ENCODE data around the gene DNAJC30. TPM values are rescaled to one million over a fixed set of nuclear protein-coding genes. Genes with fewer than 3 reads are reported as not detected.

Gene DNAJC30
- polyA plus RNA-seq, 3 donors: 5.3 to 12.3 (median 7.4) TPM

DNA sequence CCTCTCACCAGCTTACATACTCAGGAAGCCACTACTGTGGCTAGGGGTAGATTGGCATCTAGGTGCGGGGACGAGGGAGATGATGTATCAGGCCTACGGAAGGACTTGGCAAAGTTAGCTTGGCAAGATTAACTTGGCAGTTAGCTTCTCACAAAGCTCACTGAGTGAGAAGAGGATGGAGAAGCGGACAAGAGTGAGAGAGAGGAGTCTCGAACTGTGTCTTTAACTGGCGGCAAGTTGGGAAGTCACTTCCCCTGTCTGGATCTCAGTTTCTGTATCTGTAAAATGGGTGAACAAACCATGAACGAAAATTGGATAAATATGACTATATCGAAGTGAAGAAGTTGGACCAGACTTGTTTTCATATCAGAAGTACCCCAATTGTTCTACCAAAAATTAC lies 49.4 kb downstream of the DNAJC30 start:
- WGBS, 3 donors: 77 to 84% (median 82%) methylated on average over 8 of the region's 8 CpGs
- no peak overlapping the region for H3K27ac ChIP-seq (ENCODE audit: low read depth, low read length)

DNA sequence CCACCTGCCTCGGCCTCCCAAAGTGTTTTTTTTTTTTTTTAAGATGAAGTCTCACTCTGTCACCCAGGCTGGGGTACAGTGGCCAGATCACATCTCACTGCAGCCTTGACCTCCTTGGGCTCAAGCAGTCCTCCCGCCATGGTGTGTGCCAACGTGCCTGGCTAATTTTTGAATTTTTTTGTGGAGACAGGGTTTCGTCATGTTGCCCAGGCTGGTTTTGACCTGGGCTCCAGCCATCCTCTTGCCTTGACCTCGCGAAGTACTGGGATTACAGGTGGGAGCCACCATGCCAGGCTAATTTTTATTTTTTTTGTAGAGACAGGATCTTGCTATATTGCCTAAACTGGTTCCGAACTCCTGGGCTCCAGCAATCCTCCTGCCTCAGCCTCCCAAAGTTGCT lies 49.9 kb downstream of the DNAJC30 start:
- 72 to 88% (median 83%) methylated on average over 7 of the region's 7 CpGs for WGBS, 3 donors
- no peak overlapping the region for H3K27ac ChIP-seq (ENCODE audit: low read depth, low read length)

DNA sequence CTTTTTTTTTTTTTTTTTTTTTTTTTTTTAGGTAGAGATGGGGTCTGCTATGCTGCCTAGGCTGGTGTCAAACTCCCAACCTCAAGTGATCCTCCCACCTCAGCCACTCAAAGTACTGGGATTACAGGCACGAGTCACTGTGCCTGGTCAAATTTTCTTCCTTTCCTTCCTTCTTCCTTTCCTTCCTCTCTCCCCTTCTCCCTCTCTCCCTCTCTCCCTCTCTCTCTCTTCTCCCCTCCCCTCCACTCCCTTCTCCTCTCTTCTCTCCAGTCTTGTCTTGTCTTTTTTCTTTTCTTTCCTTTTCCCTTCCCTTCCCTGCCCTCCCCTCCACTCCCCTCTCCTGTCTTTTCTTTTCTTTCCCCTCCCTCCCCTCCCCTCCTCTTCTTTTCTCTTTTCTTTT lies 51.7 kb downstream of the DNAJC30 start:
- 5 to 55% (median 11%) methylated on average over 1 of the region's 1 CpG for WGBS, 3 donors
- H3K27ac ChIP-seq (ENCODE audit: low read depth, low read length): no peak overlapping the region

Other genes starting within 250 kb of the DNAJC30 start
- 1 to 10 TPM in 1 of 3 donors, under 1 TPM in 2; 0.22 to 1.3 (median 0.40) TPM for gene FZD9, start 249.7 kb downstream of the DNAJC30 start, polyA plus RNA-seq
- gene BAZ1B, start 161.2 kb downstream of the DNAJC30 start, polyA plus RNA-seq: 10 to 100 TPM; 10.8 to 31.0 (median 20.1) TPM
- gene BCL7B, start 125.8 kb downstream of the DNAJC30 start, polyA plus RNA-seq: 10 to 100 TPM; 20.8 to 70.4 (median 68.8) TPM
- gene TBL2, start 104.9 kb downstream of the DNAJC30 start, polyA plus RNA-seq: 10 to 100 TPM; 10.0 to 35.3 (median 20.5) TPM
- 100 to 1,000 TPM in 2 of 3 donors, 10 to 100 TPM in 1; 44.8 to 258 (median 139) TPM for gene MLXIPL, start 58.9 kb downstream of the DNAJC30 start, polyA plus RNA-seq
- 1 to 10 TPM; 1.2 to 3.9 (median 1.3) TPM for gene VPS37D, start 15.6 kb downstream of the DNAJC30 start, polyA plus RNA-seq
- gene BUD23, start 144 bp upstream of the DNAJC30 start, polyA plus RNA-seq: 10 to 100 TPM; 40.7 to 65.8 (median 46.4) TPM
- gene STX1A, start 36.2 kb upstream of the DNAJC30 start, polyA plus RNA-seq: 1 to 10 TPM; 3.8 to 7.5 (median 4.0) TPM
- 10 to 100 TPM; 15.0 to 23.7 (median 15.8) TPM for gene ABHD11, start 55.3 kb upstream of the DNAJC30 start, polyA plus RNA-seq
- 10 to 100 TPM in 1 of 3 donors, under 1 TPM in 1, not detected in 1; 0.22 to 96.5 TPM for gene CLDN3, start 86.8 kb upstream of the DNAJC30 start, polyA plus RNA-seq
- gene CLDN4, start 147.5 kb upstream of the DNAJC30 start, polyA plus RNA-seq: 10 to 100 TPM in 1 of 3 donors, under 1 TPM in 2; 0.34 to 98.3 (median 0.77) TPM
- 1 to 10 TPM in 2 of 3 donors, under 1 TPM in 1; 0.86 to 2.5 (median 2.4) TPM for gene METTL27, start 159.1 kb upstream of the DNAJC30 start, polyA plus RNA-seq
- gene TMEM270, start 177.7 kb upstream of the DNAJC30 start, polyA plus RNA-seq: under 1 TPM in 1 of 3 donors, not detected in 2; 0.08 TPM

Data from adipose tissue (tissue), 3 donors.